Stimulated activated CD8-positive, alpha-beta memory T cell treated with anti-CD3 and anti-CD28 coated beads, Interleukin-12 subunit alpha, Interleukin-12 subunit beta, amount 100 ng/mL, for 1 hour (primary cell): ENCODE data around the gene PER2.

Source experiments
- DNase-seq: peaks from one replicate; pipeline ENCODE4 v3.0.0-alpha.2; 2020; ENCODE audit warnings: low read depth

PER2 gene

DNA sequence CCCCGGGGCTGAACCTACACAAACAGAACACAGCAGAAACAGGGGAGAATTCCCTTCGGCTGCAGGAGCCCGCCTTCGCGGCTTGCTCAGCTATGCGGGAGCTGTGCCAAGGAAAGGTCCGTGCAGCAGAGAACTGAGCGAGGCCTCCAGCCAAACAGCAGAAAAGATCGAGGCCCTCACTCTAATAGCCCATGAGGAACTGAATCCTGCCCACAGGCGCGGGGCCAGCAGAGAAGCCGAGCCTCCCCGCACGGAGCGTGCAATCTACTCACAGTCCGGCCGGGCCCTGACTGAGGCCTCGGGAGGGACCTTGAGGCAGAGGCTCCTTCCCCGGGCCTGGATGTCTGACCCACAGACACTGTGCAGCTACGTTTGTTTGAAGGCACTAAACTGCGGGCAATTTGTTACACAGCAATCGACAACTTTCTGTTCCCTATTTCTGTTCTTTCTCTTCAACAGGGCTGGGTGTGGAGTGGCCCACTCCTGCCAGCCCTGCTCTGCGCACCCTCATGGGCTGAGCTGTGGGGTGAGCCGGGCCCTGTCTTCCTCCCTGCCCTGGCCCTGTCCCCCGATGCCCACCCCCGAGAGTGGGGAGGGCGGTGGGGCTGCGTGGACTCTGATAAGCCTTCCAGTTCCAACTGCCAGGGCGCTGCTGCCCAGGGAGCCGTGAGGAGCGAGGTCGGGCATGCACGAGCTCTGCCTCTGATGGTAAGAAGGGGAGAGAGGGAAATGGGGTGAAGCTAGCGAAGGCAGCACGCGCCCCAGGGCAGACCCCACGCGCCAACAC lies 62.3 kb downstream of the PER2 start:
- no peak for DNase-seq

DNA sequence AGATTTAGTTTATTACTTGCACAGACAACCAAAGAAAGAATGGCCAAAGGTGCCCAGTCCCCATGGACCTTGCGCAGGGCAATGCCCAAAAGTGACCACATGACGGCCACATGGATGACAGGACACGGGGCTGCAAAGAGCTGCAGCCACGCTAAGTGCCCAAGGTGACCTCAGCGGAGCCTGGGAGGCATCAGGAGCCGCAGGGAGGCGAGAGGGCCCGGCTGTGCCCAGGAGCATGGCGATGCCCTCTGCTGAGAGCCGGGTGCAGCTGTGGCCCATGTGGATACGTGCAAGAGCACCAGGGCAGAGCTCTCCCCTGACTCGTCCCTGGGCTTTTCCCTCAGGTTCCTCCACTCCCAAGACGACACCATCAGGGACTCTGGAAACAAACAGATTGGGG lies 63.3 kb downstream of the PER2 start:
- no peak for DNase-seq

DNA sequence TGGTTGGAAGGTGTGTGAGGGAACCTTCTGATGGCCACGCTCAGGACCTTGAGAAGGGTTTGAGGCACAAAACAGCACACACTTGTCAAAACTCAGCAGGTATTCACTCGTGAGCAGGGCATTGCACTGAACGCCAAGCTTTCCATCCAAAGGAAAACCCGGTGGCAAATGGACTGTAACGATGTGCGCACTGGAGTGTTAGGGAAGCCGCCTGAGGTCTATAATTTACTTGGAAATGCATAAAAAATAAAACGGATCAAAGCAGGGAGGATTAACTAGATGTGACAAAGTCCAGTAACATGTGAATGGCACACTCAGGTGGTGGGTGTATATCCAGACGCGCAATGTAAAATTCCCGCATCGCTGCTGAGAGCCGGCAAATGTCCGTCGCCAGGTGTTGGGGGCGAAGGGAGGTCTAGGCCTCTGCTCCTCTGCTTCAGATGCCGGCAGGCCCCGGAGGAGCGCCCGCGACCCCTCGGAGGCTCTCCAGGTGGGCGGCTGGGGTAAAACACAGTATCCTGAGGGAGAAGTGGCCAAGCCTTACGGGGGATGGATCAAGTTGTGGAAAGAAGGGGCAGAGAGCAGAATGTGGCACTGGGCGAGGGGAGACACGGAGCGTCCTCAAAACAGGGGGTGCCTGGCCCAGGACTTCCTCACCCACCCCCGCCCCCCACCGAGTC lies 63.9 kb downstream of the PER2 start:
- DNase-seq = no peak

DNA sequence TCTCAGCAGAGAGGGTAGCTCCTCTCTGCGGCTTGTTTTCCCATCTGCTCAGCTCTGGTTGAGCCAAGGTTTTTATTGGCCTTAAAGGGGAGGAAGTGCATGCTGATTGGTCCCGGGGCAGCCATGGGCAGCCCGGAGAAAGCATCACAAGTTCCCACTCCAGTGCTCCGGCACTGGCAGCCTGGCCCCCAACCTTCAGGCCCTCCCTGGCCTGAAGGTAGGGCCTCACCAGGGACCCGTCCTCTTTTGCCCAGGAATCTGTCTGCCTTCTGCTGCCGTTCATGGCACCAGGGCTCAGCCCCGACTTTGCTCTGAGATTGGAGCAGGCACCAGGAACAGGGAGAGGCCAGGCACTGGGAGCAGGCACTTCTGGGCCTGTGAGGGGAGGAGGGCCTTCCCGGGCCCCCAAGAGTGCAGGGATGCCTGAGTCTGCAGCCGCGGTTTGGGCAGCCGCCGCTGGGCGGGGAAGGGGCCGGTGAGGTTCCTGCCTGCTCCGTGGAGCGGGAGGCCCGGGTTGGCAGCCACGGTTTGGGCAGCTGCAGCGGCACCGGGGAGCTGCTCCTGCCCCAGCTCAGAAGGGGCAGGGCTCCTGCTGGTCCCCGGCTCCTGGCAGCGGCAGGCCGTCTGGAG lies 67.4 kb downstream of the PER2 start:
- no peak for DNase-seq

DNA sequence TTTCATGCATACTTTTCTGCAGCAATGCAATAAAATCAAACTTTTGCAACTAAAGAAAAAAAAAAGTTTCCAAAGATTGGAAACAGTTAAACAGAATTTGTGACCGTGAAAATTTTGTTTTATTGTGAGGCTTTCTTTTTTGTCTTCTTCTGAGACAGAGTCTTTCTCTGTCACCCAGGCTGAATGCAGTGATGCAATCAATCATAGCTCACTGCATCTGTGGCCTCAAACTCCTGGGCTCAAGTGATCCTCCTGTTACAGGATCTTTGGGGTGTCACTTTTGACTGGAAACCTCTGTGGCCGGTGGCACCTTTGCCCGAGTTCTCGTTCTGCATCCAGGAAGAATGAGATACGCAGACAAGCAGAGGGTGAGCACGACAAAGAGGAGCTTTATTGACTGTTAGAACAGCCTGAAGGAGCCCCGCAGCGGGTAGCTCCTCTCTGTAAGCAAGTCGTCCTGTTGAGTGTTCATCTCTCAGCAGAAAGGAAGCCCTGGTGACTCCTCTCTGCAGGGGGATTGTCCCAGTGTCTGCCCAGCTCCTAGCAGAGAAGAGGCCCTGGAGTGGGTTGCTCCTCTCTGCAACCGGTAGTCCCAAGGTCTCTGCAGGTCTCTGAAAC lies 68.0 kb downstream of the PER2 start:
- DNase-seq = no peak

DNA sequence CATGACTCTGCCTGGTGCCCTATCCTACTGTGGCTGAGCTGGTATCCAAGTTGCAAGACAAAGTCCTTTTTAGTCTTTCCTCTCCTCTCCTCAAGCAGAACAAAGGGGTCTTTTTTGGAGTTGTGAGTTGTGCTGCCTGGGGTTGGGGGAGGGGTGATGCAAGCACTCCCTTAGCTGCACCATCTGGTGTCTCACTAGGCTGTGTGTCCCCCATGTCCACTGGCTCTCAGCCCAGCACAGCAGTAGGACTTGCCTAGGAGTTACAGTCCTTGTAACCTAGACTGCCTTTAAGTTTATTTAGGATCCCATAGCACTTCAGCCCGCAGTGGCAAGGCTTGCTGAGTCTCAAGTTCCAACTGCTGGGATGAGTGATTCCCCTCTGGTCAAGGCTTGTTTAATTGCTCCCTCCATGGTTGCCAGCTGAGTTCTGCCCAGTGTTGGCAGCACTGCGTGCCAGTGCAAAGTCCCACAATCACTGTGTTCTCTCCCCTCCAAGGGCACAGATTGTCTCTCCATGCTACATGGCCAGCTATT lies 71.7 kb downstream of the PER2 start:
- DNase-seq = no peak

DNA sequence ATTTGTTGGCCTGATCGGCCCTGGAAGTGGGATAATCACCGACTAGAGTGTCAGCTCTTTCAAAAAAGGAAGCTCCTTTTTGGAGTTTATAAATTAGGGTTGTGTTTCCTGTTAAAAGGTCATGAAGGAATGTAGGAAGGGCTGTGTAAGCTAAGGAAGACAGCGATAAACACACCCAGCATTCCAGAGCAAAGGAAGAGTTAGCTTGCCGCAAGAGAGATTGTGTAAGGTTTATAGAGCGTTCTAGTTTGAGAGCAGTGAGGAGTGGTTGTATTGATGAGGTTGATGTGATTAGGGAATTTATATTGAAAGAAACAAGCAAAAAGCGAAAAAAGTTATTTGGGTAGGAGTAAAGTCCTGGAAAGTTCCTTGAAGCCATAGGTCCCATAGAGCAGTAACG lies 81.4 kb downstream of the PER2 start:
- DNase-seq = no peak

DNA sequence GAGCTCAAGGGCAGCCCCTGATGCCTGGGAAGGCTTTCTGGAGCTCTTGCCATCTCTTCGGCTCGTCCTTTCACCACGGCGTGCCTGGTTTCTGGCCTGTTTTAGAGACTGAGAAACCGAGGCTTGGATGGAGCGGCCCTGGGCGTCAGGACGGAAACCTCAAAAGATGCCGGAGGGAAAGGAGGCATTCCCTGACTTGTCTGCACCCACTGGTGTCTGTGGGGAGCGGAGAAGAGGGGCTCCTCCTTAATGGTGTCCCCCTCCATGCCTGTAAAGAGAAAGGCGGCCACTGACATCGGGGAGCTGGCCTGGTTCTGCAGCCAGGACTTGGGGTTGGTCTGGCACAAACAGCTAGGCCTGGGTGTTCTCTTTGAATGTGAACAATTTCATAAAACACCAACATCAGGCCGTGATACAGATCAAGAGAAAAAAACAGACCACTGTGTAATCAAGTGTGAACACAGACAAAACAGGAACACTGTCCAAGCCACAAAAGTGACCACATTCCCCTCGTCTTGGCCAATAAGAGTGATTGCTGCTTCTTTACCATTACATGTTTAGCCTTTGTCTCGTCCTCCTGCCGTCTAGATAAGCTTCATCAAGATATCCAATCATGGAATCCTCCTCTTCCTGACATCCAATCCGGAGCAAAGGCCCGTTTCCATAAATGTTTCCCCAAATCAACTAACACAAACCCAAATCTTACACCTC lies 84.3 kb downstream of the PER2 start:
- no peak for DNase-seq

DNA sequence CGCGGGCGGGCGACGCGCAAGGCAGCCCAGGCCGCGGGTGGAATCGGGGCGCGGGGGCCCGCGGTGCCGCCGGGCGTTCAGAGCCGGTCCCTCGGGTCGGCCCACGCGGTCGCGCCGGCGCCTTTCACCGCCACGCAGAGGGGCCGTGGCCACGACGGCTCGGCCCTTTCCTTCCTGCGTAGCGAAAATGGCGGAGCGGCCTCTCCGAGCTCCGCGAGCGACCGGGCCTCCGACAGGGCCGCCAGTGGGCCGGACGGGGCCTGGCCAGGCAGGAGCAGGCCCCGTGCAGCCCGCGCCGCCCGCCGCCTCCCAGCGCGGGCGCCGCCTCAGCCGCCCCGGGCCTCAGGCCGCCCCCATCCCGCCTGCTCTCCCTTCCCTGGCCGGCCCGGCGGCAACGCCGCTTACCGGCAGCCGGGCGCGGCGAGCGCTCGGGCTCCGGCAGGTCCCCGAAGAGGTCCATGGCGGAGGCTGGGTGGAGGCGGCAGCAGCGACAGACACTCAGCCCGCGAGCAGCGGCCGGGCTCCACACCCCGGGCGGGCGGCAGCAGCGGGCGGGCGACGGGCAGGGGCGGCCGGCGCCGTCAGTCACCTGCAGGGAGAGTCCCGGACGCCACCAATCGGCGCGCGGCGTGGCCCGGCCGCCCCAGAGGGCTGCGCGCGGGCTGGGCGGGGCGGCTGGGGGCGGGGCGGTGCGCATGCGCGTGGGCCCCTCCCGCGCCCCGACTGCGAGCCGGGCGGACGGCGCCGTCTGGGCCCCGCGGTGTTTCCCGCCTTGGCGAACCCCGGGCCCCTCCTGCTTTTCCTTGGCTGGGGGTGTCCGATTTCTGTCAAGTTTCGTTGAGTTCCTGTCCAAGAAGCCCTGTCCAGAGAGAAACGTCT lies 85.1 kb downstream of the PER2 start, which contains the start of gene ILKAP:
TSS of gene ILKAP (minus strand) at position 602 of the 879 bp plus-strand sequence. CDS start at position 460, 142 bp downstream.
- peak; percentile 80 for DNase-seq

DNA sequence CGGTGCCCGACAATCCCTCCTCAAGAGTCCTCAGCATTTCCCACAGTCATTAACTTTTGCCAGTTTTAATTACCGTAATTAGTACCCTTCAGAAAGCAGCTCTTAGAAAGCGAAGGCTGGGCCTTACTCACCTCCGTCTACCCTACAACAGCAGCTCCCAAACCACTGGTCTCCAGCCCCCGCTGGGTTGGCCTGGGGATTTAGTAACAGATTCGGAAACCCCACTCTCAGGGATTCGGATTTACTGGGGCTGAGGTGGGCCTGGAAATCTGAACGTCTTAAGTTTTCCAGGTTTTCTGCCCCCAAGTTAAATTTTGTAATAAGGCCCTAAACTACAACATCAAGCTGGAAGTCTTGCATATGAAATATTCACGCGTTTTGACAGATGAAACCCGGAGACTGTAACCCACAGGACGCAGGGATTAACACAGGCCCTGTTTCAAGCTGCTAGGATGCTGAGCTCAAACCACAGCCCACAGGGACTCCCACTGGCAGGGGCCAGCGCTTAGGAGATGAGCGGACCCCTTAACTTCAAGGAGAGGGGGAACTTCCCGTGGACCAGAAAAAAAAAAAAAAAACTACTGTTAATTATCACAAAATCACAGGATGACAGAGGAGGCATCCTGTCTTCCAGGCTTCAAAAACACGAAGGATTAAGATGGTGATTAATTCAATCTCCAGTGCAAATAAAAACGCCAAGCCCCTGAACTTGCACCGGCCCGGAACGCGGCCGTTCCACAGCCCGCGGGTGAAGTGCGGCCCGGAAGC lies 85.9 kb downstream of the PER2 start:
- DNase-seq = no peak
